ENCODE results near the gene ZNF628.
A peak's percentile ranks its signal among the peaks of the same experiment; 100 is the strongest.

The ZNF628 gene

DNA sequence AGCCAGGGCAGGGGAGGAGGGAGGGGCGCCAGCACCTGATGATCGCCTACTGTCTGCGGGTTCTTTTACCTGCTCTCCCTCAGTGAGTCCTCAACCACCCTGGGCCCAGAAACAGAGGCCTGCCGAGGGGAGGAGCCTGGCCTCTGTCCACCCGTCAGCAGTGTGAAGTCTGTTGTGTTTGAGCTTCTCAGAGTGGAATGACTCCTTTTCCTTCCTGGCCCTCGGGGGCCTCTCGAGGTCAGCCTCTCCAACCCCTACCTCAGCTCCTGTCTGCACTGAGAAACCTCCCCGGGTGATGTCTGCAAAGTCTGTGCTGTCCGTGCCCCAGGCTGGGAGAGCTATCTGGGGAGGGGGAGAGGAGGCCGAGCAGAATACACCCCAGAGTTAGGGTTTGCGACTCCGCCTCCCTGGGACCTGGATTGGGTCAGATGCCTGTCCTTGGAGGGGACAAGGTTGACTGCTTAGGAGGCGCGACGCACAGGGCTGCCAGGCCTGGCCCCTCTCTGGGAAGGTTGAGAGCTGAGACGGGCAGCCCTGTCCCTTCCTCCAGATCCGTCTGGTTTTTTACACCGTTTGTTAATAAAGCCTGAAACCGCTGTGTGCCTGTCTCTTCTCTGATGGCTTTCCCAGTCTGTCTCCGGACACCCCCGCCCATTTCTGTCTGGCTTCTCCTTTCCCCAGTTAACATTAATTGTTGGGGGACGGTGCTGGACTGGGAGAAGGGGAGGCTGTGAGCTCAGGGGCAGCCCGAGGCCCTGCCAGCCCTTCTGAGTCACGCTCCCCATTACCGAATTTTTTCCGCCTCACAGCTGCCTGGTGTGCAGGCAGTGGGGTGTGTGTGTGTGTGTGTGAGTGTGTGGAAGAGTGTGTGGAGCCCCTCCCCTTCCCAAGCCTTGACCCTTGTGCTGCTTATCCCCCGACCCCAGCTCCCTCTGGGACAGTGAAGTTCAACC lies 10.8 kb downstream of the ZNF628 start:
- no peak overlapping the region; the same call in 1 of the 2 replicates for H3K9ac ChIP-seq (ENCODE audit: low read depth, low read length)
- H3K36me3 ChIP-seq (ENCODE audit: control insufficient read depth, insufficient read depth, low read length), result peaks cover 4% of the 10 kb centered on the region; the same call in 1 of the 2 replicates
- no peaks in the 10 kb centered on the region for H3K9me3 ChIP-seq (ENCODE audit: control insufficient read depth, insufficient read depth, low read length)
- H3K4me1 ChIP-seq (ENCODE audit: control insufficient read depth, insufficient read depth, low read length), result peaks cover 38% of the 10 kb centered on the region
- H3K27me3 ChIP-seq (ENCODE audit: control insufficient read depth, insufficient read depth, low read length), result no peaks in the 10 kb centered on the region
- H3K4me3 ChIP-seq (ENCODE audit: low read depth, low read length), result peak overlapping the region; percentile 14; the same call in 1 of the 2 replicates
- H3K27ac ChIP-seq (ENCODE audit: low read depth, low read length), result peak overlapping the region; percentile 75

DNA sequence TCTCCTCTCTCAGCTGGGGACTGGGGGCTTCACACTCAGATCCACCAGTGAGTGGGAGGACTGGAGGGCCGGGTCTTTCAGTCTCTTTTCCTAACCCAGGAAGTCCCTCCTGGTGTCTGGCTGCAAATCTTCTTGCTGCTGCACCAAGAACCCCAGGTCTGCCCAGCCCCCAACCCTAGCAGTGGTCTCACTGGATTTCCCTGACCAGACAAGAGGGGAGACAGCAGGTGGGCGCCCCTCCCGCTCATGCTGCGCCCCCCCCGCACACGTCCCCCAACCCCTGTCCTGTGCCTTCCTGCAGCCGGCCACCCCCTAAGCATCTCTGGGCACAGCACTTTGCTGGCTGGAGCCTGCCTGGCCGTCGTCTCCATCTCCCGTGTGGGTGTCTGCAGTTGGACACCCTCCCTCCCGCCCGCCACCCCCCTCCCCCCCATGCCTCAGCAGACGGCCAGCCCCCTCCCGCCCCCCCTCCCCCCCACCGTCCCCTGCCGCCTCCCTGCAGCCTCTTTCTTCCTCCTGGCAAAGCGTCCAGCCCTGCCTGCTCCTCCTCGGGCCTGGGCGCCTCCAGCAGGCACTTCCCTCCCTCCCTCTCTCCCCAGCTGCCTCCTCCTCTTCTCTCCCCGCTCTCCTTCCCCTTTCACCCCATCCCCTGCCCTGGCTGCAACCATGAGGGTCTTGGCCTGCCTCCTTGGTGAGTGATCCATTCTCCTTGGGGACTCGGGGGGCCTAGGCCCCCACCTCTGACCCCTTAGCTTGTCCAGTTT lies 11.7 kb downstream of the ZNF628 start, which contains the start of gene SSC5D:
SSC5D (plus strand) TSS at position 513 of the 764 bp plus-strand sequence; CDS start at position 667, 154 bp downstream.
- H3K9me3 ChIP-seq (ENCODE audit: control insufficient read depth, insufficient read depth, low read length), result no peaks in the 10 kb centered on the region
- H3K4me1 ChIP-seq (ENCODE audit: control insufficient read depth, insufficient read depth, low read length), result peaks cover 38% of the 10 kb centered on the region
- H3K27ac ChIP-seq (ENCODE audit: low read depth, low read length), result peak within 1 kb of the TSS; percentile 75
- H3K4me3 ChIP-seq (ENCODE audit: low read depth, low read length), result peak within 1 kb of the TSS; percentile 51
- no peaks in the 10 kb centered on the region for H3K27me3 ChIP-seq (ENCODE audit: control insufficient read depth, insufficient read depth, low read length)
- no peak within 1 kb of the TSS; the same call in 1 of the 2 replicates for H3K9ac ChIP-seq (ENCODE audit: low read depth, low read length)
- H3K36me3 ChIP-seq (ENCODE audit: control insufficient read depth, insufficient read depth, low read length), result no peaks in the 10 kb centered on the region

DNA sequence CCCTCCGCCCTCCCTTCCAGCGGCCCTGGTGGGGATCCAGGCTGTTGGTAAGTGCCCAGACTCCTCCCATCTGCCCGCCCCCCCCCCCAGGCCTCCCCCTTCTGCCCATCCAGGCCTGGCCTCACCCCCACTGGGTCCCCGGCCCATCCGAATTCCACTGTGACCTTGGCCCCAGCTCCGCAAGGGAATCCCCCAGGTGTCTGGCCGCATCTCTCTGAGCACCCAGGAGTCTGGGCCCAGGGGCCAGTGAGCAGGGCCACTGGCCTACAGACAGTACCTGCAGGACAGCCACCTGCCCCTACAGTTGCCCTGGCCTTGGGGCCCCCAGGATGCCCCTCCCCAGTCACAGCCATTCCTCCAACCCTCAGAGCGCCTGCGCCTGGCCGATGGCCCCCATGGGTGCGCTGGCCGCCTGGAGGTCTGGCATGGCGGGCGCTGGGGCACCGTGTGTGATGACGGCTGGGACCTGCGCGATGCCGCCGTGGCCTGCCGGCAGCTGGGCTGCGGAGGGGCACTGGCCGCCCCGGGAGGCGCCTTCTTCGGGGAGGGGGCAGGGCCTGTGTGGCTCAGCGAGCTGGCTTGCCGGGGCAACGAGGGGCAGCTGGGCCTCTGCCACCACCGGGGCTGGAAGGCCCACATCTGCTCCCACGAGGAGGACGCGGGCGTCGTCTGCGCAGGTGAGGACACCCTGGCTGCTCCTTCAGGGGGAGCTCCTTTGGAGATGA lies 12.7 kb downstream of the ZNF628 start:
- H3K9ac ChIP-seq (ENCODE audit: low read depth, low read length), result no peak overlapping the region
- peaks cover 34% of the 10 kb centered on the region for H3K4me1 ChIP-seq (ENCODE audit: control insufficient read depth, insufficient read depth, low read length)
- H3K27ac ChIP-seq (ENCODE audit: low read depth, low read length), result no peak overlapping the region

GRCh38 chr19:55489711-55490477 lies 13.5 kb downstream of the ZNF628 start:
- H3K36me3 ChIP-seq (ENCODE audit: control insufficient read depth, insufficient read depth, low read length), result no peaks in the 10 kb centered on the region
- no peaks in the 10 kb centered on the region for H3K9me3 ChIP-seq (ENCODE audit: control insufficient read depth, insufficient read depth, low read length)
- H3K4me3 ChIP-seq (ENCODE audit: low read depth, low read length), result no peak overlapping the region
- H3K27ac ChIP-seq (ENCODE audit: low read depth, low read length), result no peak overlapping the region
- H3K4me1 ChIP-seq (ENCODE audit: control insufficient read depth, insufficient read depth, low read length), result peaks cover 30% of the 10 kb centered on the region
- H3K27me3 ChIP-seq (ENCODE audit: control insufficient read depth, insufficient read depth, low read length), result no peaks in the 10 kb centered on the region
- H3K9ac ChIP-seq (ENCODE audit: low read depth, low read length), result no peak overlapping the region

More for the DNA sequence above, 12.7 kb downstream of the ZNF628 start:
- Histone ChIP-seq H3K36me3 (ENCODE audit: control insufficient read depth, insufficient read depth, low read length) (no peaks in the 10 kb centered on the region), H3K4me3 (ENCODE audit: low read depth, low read length) (no peak overlapping the region), H3K9me3 (ENCODE audit: control insufficient read depth, insufficient read depth, low read length) (no peaks in the 10 kb centered on the region), H3K27me3 (ENCODE audit: control insufficient read depth, insufficient read depth, low read length) (no peaks in the 10 kb centered on the region)

DNA sequence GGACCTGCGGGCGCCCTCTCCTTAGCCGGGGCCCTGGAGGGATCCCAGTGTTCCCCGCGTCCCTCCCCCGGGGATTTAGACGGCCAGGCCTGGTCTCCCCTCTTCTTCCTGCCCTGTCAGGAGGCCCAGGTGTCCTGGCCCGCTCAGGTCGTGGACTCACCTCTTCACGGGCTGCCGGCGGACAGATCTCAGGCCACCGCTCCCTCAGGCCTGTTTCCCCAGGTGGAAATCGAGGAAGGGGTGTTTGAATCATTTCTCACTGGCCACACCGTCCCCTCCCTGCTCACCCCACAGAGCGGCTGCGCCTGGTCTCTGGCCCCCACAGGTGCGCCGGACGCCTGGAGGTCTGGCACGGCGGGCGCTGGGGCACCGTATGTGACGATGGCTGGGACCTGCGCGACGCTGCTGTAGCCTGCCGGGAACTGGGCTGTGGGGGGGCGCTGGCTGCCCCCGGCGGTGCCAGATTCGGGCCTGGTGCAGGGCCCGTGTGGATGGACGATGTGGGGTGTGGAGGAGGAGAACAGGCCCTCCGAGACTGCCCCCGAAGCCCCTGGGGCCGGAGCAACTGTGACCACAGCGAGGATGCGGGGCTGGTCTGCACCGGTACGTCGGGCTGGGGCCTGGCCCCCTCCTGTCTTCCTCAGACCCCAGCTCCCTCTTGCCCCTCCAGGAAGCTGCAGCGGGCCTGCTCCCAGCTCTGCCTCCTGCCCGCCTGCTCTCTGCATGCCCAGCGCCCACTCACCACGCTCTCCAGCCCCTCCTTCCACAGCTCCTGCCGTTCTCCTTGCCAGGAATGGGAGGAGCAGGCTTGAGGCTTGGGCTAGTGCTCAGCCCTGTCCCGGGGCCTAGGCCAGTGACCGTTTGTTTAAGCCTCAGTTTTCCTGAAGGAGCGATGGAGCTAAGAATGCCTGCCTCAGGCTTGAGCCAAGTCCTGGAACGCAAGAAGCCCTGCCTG lies 14.3 kb downstream of the ZNF628 start:
- Histone ChIP-seq H3K4me1 (ENCODE audit: control insufficient read depth, insufficient read depth, low read length) (peaks cover 27% of the 10 kb centered on the region), H3K27ac (ENCODE audit: low read depth, low read length) (no peak overlapping the region), H3K9ac (ENCODE audit: low read depth, low read length) (no peak overlapping the region), H3K4me3 (ENCODE audit: low read depth, low read length) (no peak overlapping the region), H3K36me3 (ENCODE audit: control insufficient read depth, insufficient read depth, low read length) (no peaks in the 10 kb centered on the region), H3K27me3 (ENCODE audit: control insufficient read depth, insufficient read depth, low read length) (no peaks in the 10 kb centered on the region), H3K9me3 (ENCODE audit: control insufficient read depth, insufficient read depth, low read length) (no peaks in the 10 kb centered on the region)

GRCh38 chr19:55491546-55492360 lies 15.3 kb downstream of the ZNF628 start:
- peaks cover 23% of the 10 kb centered on the region for H3K4me1 ChIP-seq (ENCODE audit: control insufficient read depth, insufficient read depth, low read length)
- no peak overlapping the region for H3K9ac ChIP-seq (ENCODE audit: low read depth, low read length)
- no peak overlapping the region for H3K27ac ChIP-seq (ENCODE audit: low read depth, low read length)
- H3K4me3 ChIP-seq (ENCODE audit: low read depth, low read length), result no peak overlapping the region
- no peaks in the 10 kb centered on the region for H3K36me3 ChIP-seq (ENCODE audit: control insufficient read depth, insufficient read depth, low read length)
- no peaks in the 10 kb centered on the region for H3K9me3 ChIP-seq (ENCODE audit: control insufficient read depth, insufficient read depth, low read length)
- H3K27me3 ChIP-seq (ENCODE audit: control insufficient read depth, insufficient read depth, low read length), result no peaks in the 10 kb centered on the region

DNA sequence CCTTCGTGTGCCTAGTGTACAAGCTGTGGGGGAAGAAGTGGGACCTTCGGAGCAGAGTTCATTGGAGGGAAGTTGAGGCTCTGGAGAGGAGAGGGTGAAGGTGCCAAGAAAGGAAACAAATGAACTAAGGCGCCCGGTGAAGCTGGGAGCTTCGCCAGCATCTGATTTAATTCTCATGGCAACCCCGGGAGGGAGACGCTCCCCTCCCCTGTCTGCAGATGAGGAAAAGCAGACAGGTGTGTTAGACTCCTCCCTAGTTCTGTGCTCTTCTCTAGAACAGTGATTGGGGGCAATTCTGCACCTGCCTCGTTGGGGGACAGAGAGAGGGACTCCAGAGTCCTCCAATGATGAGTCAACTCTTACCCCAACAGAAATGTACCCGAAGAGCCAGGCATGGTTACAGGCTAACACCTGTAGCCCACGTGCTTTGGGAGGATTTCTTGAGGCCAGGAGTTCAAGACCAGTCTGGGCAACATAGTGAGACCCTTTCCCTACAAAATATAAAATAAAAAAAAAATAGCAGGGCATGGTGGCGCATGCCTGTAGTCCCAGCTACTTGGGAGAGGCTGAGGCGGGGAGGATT lies 16.0 kb downstream of the ZNF628 start:
- H3K36me3 ChIP-seq (ENCODE audit: control insufficient read depth, insufficient read depth, low read length), result no peaks in the 10 kb centered on the region
- no peak overlapping the region for H3K27ac ChIP-seq (ENCODE audit: low read depth, low read length)
- peaks cover 16% of the 10 kb centered on the region for H3K4me1 ChIP-seq (ENCODE audit: control insufficient read depth, insufficient read depth, low read length)
- H3K27me3 ChIP-seq (ENCODE audit: control insufficient read depth, insufficient read depth, low read length), result no peaks in the 10 kb centered on the region
- H3K9ac ChIP-seq (ENCODE audit: low read depth, low read length), result no peak overlapping the region
- no peaks in the 10 kb centered on the region for H3K9me3 ChIP-seq (ENCODE audit: control insufficient read depth, insufficient read depth, low read length)
- no peak overlapping the region for H3K4me3 ChIP-seq (ENCODE audit: low read depth, low read length)

DNA sequence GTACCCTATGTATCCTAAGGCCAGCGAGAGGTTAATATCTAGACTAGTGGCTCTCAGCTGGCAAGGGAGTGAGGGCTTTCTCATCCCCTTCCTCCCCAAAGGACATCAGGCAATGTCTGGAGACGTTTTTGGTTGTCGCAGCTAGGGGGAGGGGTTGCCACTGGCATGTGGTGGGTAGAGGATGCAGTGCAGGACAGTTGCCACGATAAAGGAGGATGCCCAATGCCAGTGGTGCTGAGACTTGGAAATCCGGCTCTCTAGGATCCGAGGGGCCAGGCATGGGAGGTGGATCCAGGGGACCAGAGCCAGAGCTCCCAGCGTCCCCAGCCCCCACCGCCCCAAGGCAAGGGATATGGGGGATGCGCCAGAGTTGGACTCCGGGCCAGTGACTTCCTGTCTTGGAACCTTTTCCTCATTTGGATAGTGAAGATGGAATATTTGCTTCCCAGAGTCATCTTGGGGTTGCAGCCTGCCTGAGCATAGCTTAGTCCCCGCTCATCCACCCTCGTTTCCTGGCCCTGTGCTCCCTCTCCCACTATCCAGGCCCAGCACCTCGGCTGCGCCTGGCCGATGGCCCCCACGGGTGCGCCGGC lies 16.7 kb downstream of the ZNF628 start:
- no peaks in the 10 kb centered on the region for H3K9me3 ChIP-seq (ENCODE audit: control insufficient read depth, insufficient read depth, low read length)
- no peaks in the 10 kb centered on the region for H3K27me3 ChIP-seq (ENCODE audit: control insufficient read depth, insufficient read depth, low read length)
- peaks cover 11% of the 10 kb centered on the region for H3K4me1 ChIP-seq (ENCODE audit: control insufficient read depth, insufficient read depth, low read length)
- no peaks in the 10 kb centered on the region for H3K36me3 ChIP-seq (ENCODE audit: control insufficient read depth, insufficient read depth, low read length)
- no peak overlapping the region for H3K9ac ChIP-seq (ENCODE audit: low read depth, low read length)
- no peak overlapping the region for H3K27ac ChIP-seq (ENCODE audit: low read depth, low read length)
- H3K4me3 ChIP-seq (ENCODE audit: low read depth, low read length), result no peak overlapping the region

Data from HUES48 (cell line).